GM23338 (cell line): ENCODE results near the gene SLC16A5. TPM values are rescaled to one million over a fixed set of nuclear protein-coding genes. Genes with fewer than 3 reads are reported as not detected.

ENCODE experiments used
- ATAC-seq: fragments of 200-7000 bp; cut with Tn5 transposase; 3 replicates; pipeline ENCODE4 v1.9.1; 2020
- DNase-seq: peaks from one replicate; pipeline ENCODE4 v3.0.0-alpha.2; 2015; ENCODE audit warnings: low spot score
- H2AFZ ChIP-seq: fragments of 200-600 bp; sonication (generic); 2 replicates; pipeline ENCODE4 v1.8.0; 2016; ENCODE audit warnings: antibody characterized with exemption, mild to moderate bottlenecking, moderate library complexity
- H3F3A ChIP-seq: fragments of 200-600 bp; sonication (generic); replicated peaks from 2 replicates; pipeline ENCODE4 v1.8.0; 2017; ENCODE audit warnings: antibody characterized with exemption, mixed run types, low read depth
- H3K27ac ChIP-seq: fragments of 200-600 bp; sonication (generic); 2 replicates; pipeline ENCODE4 v1.6.1; 2016; ENCODE audit warnings: low read depth
- H3K27me3 ChIP-seq: fragments of 200-600 bp; sonication (generic); 2 replicates; pipeline ENCODE4 v1.8.0; 2016; ENCODE audit warnings: mild to moderate bottlenecking, mixed run types, moderate library complexity; ENCODE audit not compliant: insufficient read depth
- H3K36me3 ChIP-seq: fragments of 200-600 bp; sonication (generic); 2 replicates; pipeline ENCODE4 v1.8.0; 2016; ENCODE audit warnings: mild to moderate bottlenecking; ENCODE audit not compliant: insufficient read depth
- H3K4me1 ChIP-seq: fragments of 200-600 bp; sonication (generic); 2 replicates; pipeline ENCODE4 v1.8.0; 2016; ENCODE audit warnings: mild to moderate bottlenecking, moderate library complexity; ENCODE audit not compliant: insufficient read depth
- H3K4me2 ChIP-seq: fragments of 200-600 bp; sonication (generic); 2 replicates; pipeline ENCODE4 v1.7.1; 2017; ENCODE audit warnings: mixed run types
- H3K4me3 ChIP-seq: fragments of 200-600 bp; sonication (generic); 2 replicates; pipeline ENCODE4 v1.6.1; 2016; ENCODE audit warnings: mixed run types
- H3K79me2 ChIP-seq: fragments of 200-600 bp; sonication (generic); replicated peaks from 2 replicates; pipeline ENCODE4 v1.8.0; 2017; ENCODE audit warnings: mild to moderate bottlenecking; ENCODE audit not compliant: insufficient read depth
- H3K9me2 ChIP-seq: fragments of 200-600 bp; sonication (generic); 2 replicates; pipeline ENCODE4 v1.8.0; 2017; ENCODE audit not compliant: insufficient read depth
- H4K20me1 ChIP-seq: fragments of 200-600 bp; sonication (generic); replicated peaks from 2 replicates; pipeline ENCODE4 v1.8.0; 2017; ENCODE audit warnings: mild to moderate bottlenecking; ENCODE audit not compliant: insufficient read depth
- H3K27ac Mint-ChIP-seq: 2 replicates; pipeline ENCODE4 v1.8.0; 2020; ENCODE audit warnings: inconsistent platforms, mild to moderate bottlenecking, moderate library complexity, mixed read lengths
- H3K27me3 Mint-ChIP-seq: 3 replicates; pipeline ENCODE4 v1.8.0; 2022; ENCODE audit warnings: low read depth, mild to moderate bottlenecking, moderate library complexity, mixed read lengths, inconsistent platforms; ENCODE audit not compliant: insufficient read depth, poor library complexity
- H3K36me3 Mint-ChIP-seq: 3 replicates; pipeline ENCODE4 v1.8.0; 2021; ENCODE audit warnings: low read depth, mild to moderate bottlenecking, inconsistent platforms, moderate library complexity, mixed read lengths
- H3K4me1 Mint-ChIP-seq: 3 replicates; pipeline ENCODE4 v1.8.0; 2020; ENCODE audit warnings: mild to moderate bottlenecking, inconsistent platforms, mixed read lengths
- H3K4me3 Mint-ChIP-seq: 3 replicates; pipeline ENCODE4 v1.8.0; 2021; ENCODE audit warnings: moderate library complexity, mild to moderate bottlenecking, inconsistent platforms, mixed read lengths
- H3K9me3 Mint-ChIP-seq: 3 replicates; pipeline ENCODE4 v1.8.0; 2020; ENCODE audit warnings: moderate library complexity, mild to moderate bottlenecking, inconsistent platforms, mixed read lengths
- CREB1 ChIP-seq: fragments of 250-450 bp; sonication (Bioruptor Pico); IDR thresholded peaks from 2 replicates; pipeline ENCODE4 v1.5.0; 2020; ENCODE audit warnings: low read depth, mild to moderate bottlenecking, moderate library complexity
- CTCF ChIP-seq, 2 experiments: fragments of 200-600 bp in 1 of 2; sonication (generic) in 1 of 2; conservative IDR thresholded peaks; 2 replicates each; pipeline versions ENCODE4 v1.5.1 to v1.6.1; 2016 to 2017; ENCODE audit warnings: antibody characterized with exemption in 2 of 2, low read depth in 2 of 2, mild to moderate bottlenecking in 2 of 2, moderate library complexity in 1 of 2
- EZH2 ChIP-seq: fragments of 200-600 bp; sonication (generic); IDR thresholded peaks from one replicate; pipeline ENCODE4 v1.8.0; 2017; ENCODE audit warnings: antibody characterized with exemption, mild to moderate bottlenecking, low read depth; ENCODE audit not compliant: unreplicated experiment
- EZH2phosphoT487 ChIP-seq: fragments of 200-600 bp; sonication (generic); IDR thresholded peaks from one replicate; pipeline ENCODE4 v1.8.1; 2018; ENCODE audit warnings: antibody characterized with exemption; ENCODE audit not compliant: unreplicated experiment
- JUNB ChIP-seq: IDR thresholded peaks from one replicate; pipeline ENCODE4 v1.6.1; 2016; ENCODE audit warnings: antibody characterized with exemption; ENCODE audit not compliant: unreplicated experiment
- NANOG ChIP-seq: IDR thresholded peaks from 2 replicates; pipeline ENCODE4 v1.6.1; 2016; ENCODE audit warnings: antibody characterized with exemption, borderline replicate concordance
- POLR2AphosphoS5 ChIP-seq: IDR thresholded peaks from 2 replicates; pipeline ENCODE4 v1.6.1; 2016; ENCODE audit warnings: antibody characterized with exemption, low read depth
- STAT1 ChIP-seq: IDR thresholded peaks from one replicate; pipeline ENCODE4 v1.6.1; 2016; ENCODE audit warnings: antibody characterized with exemption; ENCODE audit not compliant: unreplicated experiment
- ZNF114 ChIP-seq: fragments of 250-450 bp; sonication (Bioruptor Pico); IDR thresholded peaks from 2 replicates; pipeline ENCODE4 v1.5.0; 2020; ENCODE audit warnings: mild to moderate bottlenecking, moderate library complexity
- ZNF331 ChIP-seq: fragments of 250-450 bp; sonication (Bioruptor Pico); IDR thresholded peaks from 2 replicates; pipeline ENCODE4 v1.5.0; 2020; ENCODE audit warnings: low read depth, mild to moderate bottlenecking, moderate library complexity
- polyA plus RNA-seq: library from polyadenylated mRNA; unstranded; fragments of >200 nt; fragmentation: Nextera tagmentation; extraction: Ambion mirVana; gene quantifications from 2 replicates; pipeline ENCODE4 v1.2.1, GENCODE V29; 2016
- total RNA-seq: library from RNA; depleted of rRNA; stranded (reverse); fragments of >200 nt; shearing (Covaris generic); gene quantifications from 2 replicates; pipeline ENCODE4 v1.2.3, GENCODE V29; 2014
- TF ChIP-seq, protein P1 (sequence below): IDR thresholded peaks from 2 replicates; pipeline ENCODE4 v1.6.1; 2016; ENCODE audit warnings: antibody characterized with exemption
- TF ChIP-seq, protein P2 (sequence below): IDR thresholded peaks from one replicate; pipeline ENCODE4 v1.6.1; 2018; ENCODE audit warnings: antibody characterized with exemption; ENCODE audit not compliant: unreplicated experiment
- TF ChIP-seq, protein P3 (sequence below): fragments of 250-450 bp; sonication (Bioruptor Pico); IDR thresholded peaks from 2 replicates; pipeline ENCODE4 v1.5.0; 2020; ENCODE audit warnings: mild to moderate bottlenecking, moderate library complexity

SLC16A5 gene
- total and polyA plus RNA-seq, 2 experiments from 2014 or later, result 7.3 to 40.0 TPM

GRCh38 chr17:75068750-75069149 is 19.0 kb upstream of the SLC16A5 start:
- Mint-ChIP-seq H3K4me3 (no peak overlapping the region), H3K27ac (no peak overlapping the region), H3K4me1 (no peaks in the 10 kb centered on the region), H3K27me3 (peaks cover 10% of the 10 kb centered on the region), H3K36me3 (peaks cover 14% of the 10 kb centered on the region; the same call in 2 of the 3 replicates), H3K9me3 (no peaks in the 10 kb centered on the region)
- TF ChIP-seq, protein P1, sequence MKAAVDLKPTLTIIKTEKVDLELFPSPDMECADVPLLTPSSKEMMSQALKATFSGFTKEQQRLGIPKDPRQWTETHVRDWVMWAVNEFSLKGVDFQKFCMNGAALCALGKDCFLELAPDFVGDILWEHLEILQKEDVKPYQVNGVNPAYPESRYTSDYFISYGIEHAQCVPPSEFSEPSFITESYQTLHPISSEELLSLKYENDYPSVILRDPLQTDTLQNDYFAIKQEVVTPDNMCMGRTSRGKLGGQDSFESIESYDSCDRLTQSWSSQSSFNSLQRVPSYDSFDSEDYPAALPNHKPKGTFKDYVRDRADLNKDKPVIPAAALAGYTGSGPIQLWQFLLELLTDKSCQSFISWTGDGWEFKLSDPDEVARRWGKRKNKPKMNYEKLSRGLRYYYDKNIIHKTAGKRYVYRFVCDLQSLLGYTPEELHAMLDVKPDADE, result no peak
- no peak for TF ChIP-seq STAT1
- TF ChIP-seq, protein P2, sequence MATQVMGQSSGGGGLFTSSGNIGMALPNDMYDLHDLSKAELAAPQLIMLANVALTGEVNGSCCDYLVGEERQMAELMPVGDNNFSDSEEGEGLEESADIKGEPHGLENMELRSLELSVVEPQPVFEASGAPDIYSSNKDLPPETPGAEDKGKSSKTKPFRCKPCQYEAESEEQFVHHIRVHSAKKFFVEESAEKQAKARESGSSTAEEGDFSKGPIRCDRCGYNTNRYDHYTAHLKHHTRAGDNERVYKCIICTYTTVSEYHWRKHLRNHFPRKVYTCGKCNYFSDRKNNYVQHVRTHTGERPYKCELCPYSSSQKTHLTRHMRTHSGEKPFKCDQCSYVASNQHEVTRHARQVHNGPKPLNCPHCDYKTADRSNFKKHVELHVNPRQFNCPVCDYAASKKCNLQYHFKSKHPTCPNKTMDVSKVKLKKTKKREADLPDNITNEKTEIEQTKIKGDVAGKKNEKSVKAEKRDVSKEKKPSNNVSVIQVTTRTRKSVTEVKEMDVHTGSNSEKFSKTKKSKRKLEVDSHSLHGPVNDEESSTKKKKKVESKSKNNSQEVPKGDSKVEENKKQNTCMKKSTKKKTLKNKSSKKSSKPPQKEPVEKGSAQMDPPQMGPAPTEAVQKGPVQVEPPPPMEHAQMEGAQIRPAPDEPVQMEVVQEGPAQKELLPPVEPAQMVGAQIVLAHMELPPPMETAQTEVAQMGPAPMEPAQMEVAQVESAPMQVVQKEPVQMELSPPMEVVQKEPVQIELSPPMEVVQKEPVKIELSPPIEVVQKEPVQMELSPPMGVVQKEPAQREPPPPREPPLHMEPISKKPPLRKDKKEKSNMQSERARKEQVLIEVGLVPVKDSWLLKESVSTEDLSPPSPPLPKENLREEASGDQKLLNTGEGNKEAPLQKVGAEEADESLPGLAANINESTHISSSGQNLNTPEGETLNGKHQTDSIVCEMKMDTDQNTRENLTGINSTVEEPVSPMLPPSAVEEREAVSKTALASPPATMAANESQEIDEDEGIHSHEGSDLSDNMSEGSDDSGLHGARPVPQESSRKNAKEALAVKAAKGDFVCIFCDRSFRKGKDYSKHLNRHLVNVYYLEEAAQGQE, result no peak
- no peak for TF ChIP-seq CTCF (conservative IDR thresholded peaks at IDR 0.05; ENCODE audit: low read depth in 2 of 2)
- no peak for TF ChIP-seq POLR2AphosphoS5
- TF ChIP-seq, protein P3, sequence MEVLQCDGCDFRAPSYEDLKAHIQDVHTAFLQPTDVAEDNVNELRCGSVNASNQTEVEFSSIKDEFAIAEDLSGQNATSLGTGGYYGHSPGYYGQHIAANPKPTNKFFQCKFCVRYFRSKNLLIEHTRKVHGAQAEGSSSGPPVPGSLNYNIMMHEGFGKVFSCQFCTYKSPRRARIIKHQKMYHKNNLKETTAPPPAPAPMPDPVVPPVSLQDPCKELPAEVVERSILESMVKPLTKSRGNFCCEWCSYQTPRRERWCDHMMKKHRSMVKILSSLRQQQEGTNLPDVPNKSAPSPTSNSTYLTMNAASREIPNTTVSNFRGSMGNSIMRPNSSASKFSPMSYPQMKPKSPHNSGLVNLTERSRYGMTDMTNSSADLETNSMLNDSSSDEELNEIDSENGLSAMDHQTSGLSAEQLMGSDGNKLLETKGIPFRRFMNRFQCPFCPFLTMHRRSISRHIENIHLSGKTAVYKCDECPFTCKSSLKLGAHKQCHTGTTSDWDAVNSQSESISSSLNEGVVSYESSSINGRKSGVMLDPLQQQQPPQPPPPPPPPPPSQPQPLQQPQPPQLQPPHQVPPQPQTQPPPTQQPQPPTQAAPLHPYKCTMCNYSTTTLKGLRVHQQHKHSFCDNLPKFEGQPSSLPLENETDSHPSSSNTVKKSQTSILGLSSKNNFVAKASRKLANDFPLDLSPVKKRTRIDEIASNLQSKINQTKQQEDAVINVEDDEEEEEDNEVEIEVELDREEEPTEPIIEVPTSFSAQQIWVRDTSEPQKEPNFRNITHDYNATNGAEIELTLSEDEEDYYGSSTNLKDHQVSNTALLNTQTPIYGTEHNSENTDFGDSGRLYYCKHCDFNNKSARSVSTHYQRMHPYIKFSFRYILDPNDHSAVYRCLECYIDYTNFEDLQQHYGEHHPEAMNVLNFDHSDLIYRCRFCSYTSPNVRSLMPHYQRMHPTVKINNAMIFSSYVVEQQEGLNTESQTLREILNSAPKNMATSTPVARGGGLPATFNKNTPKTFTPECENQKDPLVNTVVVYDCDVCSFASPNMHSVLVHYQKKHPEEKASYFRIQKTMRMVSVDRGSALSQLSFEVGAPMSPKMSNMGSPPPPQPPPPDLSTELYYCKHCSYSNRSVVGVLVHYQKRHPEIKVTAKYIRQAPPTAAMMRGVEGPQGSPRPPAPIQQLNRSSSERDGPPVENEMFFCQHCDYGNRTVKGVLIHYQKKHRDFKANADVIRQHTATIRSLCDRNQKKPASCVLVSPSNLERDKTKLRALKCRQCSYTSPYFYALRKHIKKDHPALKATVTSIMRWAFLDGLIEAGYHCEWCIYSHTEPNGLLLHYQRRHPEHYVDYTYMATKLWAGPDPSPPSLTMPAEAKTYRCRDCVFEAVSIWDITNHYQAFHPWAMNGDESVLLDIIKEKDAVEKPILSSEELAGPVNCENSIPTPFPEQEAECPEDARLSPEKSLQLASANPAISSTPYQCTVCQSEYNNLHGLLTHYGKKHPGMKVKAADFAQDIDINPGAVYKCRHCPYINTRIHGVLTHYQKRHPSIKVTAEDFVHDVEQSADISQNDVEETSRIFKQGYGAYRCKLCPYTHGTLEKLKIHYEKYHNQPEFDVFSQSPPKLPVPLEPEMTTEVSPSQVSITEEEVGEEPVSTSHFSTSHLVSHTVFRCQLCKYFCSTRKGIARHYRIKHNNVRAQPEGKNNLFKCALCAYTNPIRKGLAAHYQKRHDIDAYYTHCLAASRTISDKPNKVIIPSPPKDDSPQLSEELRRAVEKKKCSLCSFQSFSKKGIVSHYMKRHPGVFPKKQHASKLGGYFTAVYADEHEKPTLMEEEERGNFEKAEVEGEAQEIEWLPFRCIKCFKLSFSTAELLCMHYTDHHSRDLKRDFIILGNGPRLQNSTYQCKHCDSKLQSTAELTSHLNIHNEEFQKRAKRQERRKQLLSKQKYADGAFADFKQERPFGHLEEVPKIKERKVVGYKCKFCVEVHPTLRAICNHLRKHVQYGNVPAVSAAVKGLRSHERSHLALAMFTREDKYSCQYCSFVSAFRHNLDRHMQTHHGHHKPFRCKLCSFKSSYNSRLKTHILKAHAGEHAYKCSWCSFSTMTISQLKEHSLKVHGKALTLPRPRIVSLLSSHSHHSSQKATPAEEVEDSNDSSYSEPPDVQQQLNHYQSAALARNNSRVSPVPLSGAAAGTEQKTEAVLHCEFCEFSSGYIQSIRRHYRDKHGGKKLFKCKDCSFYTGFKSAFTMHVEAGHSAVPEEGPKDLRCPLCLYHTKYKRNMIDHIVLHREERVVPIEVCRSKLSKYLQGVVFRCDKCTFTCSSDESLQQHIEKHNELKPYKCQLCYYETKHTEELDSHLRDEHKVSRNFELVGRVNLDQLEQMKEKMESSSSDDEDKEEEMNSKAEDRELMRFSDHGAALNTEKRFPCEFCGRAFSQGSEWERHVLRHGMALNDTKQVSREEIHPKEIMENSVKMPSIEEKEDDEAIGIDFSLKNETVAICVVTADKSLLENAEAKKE (CRISPR knock-in tag), result no peak
- no peak for TF ChIP-seq NANOG
- TF ChIP-seq ZNF114 (CRISPR knock-in tag), result no peak
- TF ChIP-seq ZNF331 (CRISPR knock-in tag), result no peak
- no peak for TF ChIP-seq JUNB
- TF ChIP-seq EZH2, result no peak
- no peak for TF ChIP-seq CREB1
- no peak for TF ChIP-seq EZH2phosphoT487
- Histone ChIP-seq H3F3A (0 out of 2 replicates have a peak, but pooled peaks cover 3% of the 10 kb centered on the region), H3K4me2 (no peak overlapping the region), H3K27me3 (no peaks in the 10 kb centered on the region), H3K9me2 (no peaks in the 10 kb centered on the region), H3K4me1 (no peaks in the 10 kb centered on the region), H3K4me3 (no peak overlapping the region), H3K79me2 (no peaks in the 10 kb centered on the region), H2AFZ (no peak overlapping the region), H3K27ac (no peak overlapping the region), H4K20me1 (peaks cover 6% of the 10 kb centered on the region; the same call in 1 of the 2 replicates), H3K36me3 (0 out of 2 replicates have a peak, but pooled peaks cover 5% of the 10 kb centered on the region)
- ATAC-seq (no peak), DNase-seq (no peak)
